PC-3 (cell line): ENCODE data around the gene ZNF502. TPM values are rescaled to one million over a fixed set of nuclear protein-coding genes. Genes with fewer than 3 reads are reported as not detected.

ENCODE experiments used
- ATAC-seq: fragments of 200-7000 bp; cut with Tn5 transposase; 2 replicates; pipeline ENCODE4 v1.9.1; 2020; ENCODE audit warnings: mild to moderate bottlenecking, moderate library complexity
- BruUV-seq: library from RNA; stranded (reverse); fragments of 400-500 nt; replicated peaks from 2 replicates; lab custom pipeline; 2021; lab: Mats Ljungman, UMichigan
- CTCF ChIA-PET: fragments of 300-600 bp; sonication (Branson Sonifier 250); formaldehyde crosslinking; loops from one replicate; lab custom pipeline; 2022; ENCODE audit warnings: antibody characterized with exemption; lab: Charles Lee
- POLR2A ChIA-PET: fragments of 300-600 bp; sonication (Branson Sonifier 250); formaldehyde crosslinking; loops from one replicate; lab custom pipeline; 2022; ENCODE audit warnings: antibody characterized with exemption; ENCODE audit not compliant: unreplicated experiment; lab: Charles Lee
- DNase-seq: peaks from one replicate; pipeline ENCODE4 v3.0.0-alpha.2; 2015
- H2AFZ ChIP-seq: fragments of 300-600 bp; sonication (generic); 2 replicates; pipeline ENCODE4 v1.6.0; 2016; ENCODE audit warnings: antibody characterized with exemption, low read length
- H3F3A ChIP-seq: fragments of 300-600 bp; sonication (generic); one replicate; pipeline ENCODE4 v1.6.0; 2017; ENCODE audit warnings: antibody characterized with exemption, low read length, control low read depth, mild to moderate bottlenecking; ENCODE audit not compliant: unreplicated experiment
- H3K27ac ChIP-seq: fragments of 300-600 bp; sonication (generic); 2 replicates; pipeline ENCODE4 v1.5.1; 2016; ENCODE audit warnings: mild to moderate bottlenecking, low read length
- H3K27me3 ChIP-seq: fragments of 300-600 bp; sonication (generic); 2 replicates; pipeline ENCODE4 v1.6.1; 2016; ENCODE audit warnings: low read length, mixed read lengths
- H3K36me3 ChIP-seq: fragments of 300-600 bp; sonication (generic); 2 replicates; pipeline ENCODE4 v1.6.1; 2016; ENCODE audit warnings: low read depth, mixed run types, low read length, mixed read lengths
- H3K4me1 ChIP-seq: fragments of 300-600 bp; sonication (generic); 2 replicates; pipeline ENCODE4 v1.5.1; 2016; ENCODE audit warnings: low read length; ENCODE audit not compliant: insufficient read depth
- H3K4me2 ChIP-seq: fragments of 300-600 bp; sonication (generic); 2 replicates; pipeline ENCODE4 v1.6.0; 2016; ENCODE audit warnings: low read length
- H3K4me3 ChIP-seq: fragments of 300-600 bp; sonication (generic); 2 replicates; pipeline ENCODE4 v1.5.1; 2016; ENCODE audit warnings: mild to moderate bottlenecking, low read length, mixed read lengths
- H3K79me2 ChIP-seq: fragments of 300-600 bp; sonication (generic); 2 replicates; pipeline ENCODE4 v1.6.1; 2017; ENCODE audit warnings: low read length, mixed read lengths
- H3K9ac ChIP-seq: fragments of 300-600 bp; sonication (generic); 2 replicates; pipeline ENCODE4 v1.6.0; 2016; ENCODE audit warnings: mild to moderate bottlenecking, low read length
- H3K9me2 ChIP-seq: fragments of 300-600 bp; sonication (generic); replicated peaks from 2 replicates; pipeline ENCODE4 v1.6.1; 2016; ENCODE audit warnings: mixed run types, low read length, mixed read lengths
- H3K9me3 ChIP-seq: fragments of 300-600 bp; sonication (generic); 2 replicates; pipeline ENCODE4 v1.6.1; 2016; ENCODE audit warnings: low read length, mixed read lengths
- H4K20me1 ChIP-seq: fragments of 300-600 bp; sonication (generic); 2 replicates; pipeline ENCODE4 v1.6.1; 2016; ENCODE audit warnings: low read length, mixed read lengths
- EZH2 ChIP-seq: fragments of 300-600 bp; sonication (generic); IDR thresholded peaks from one replicate; pipeline ENCODE4 v1.6.1; 2017; ENCODE audit warnings: antibody characterized with exemption, mild to moderate bottlenecking, low read length; ENCODE audit not compliant: unreplicated experiment
- EZH2phosphoT487 ChIP-seq: fragments of 300-600 bp; sonication (generic); IDR thresholded peaks from 2 replicates; pipeline ENCODE4 v1.6.1; 2018; ENCODE audit warnings: mild to moderate bottlenecking, antibody characterized with exemption, low read length, borderline replicate concordance
- intact Hi-C: fragments of 100-400 bp; cut with micrococcal nuclease; formaldehyde crosslinking; loops from 2 replicates; pipeline ENCODE4 v1.9.0; 2023
- total RNA-seq: library from RNA; depleted of rRNA; stranded (reverse); fragments of >200 nt; gene quantifications from 2 replicates; pipeline ENCODE4 v1.2.3, GENCODE V29; 2014
- TF ChIP-seq, protein P1 (sequence below): fragments of 300-600 bp; sonication (generic); conservative IDR thresholded peaks from 2 replicates; pipeline ENCODE4 v1.5.1; 2017; ENCODE audit warnings: antibody characterized with exemption, low read depth, mild to moderate bottlenecking, low read length

Gene ZNF502
- total RNA-seq, 1 experiment from 2014 or later = not detected

DNA sequence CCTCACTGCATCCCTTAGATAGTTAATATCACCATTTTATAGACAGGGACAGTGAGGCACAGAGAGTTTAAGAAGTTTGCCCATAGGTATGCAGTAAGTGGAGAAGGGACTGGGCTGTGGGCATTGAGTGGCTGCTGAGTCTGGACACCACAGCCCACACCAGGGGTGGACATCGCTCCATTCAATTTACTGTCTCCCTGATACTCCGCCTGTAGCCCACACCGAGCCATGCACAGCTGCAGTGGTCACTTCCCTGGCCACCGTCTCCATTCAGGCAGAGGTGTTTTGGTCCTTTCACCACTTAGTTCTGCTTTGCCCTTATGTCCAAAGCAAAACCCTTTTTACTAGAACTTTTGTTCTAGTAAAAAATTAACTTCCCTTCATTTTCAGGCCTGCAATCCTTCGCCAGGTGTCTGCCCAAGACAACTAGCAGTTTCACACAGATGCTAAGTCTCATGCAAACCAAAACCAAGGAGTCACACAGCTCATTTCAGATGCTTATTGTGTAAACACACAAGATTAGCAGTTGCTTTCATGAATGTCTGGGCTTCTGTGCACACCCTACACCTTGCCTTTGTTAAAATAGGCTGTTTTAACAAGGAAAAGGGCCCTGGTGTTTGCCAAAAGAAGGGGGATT, 33.9 kb upstream of the ZNF502 start:
- CTCF ChIA-PET = no interaction called here
- no peaks in the 10 kb centered on the region for H3K4me1 ChIP-seq
- TF ChIP-seq EZH2phosphoT487 = no peak
- no peak for TF ChIP-seq EZH2
- TF ChIP-seq, protein P1, sequence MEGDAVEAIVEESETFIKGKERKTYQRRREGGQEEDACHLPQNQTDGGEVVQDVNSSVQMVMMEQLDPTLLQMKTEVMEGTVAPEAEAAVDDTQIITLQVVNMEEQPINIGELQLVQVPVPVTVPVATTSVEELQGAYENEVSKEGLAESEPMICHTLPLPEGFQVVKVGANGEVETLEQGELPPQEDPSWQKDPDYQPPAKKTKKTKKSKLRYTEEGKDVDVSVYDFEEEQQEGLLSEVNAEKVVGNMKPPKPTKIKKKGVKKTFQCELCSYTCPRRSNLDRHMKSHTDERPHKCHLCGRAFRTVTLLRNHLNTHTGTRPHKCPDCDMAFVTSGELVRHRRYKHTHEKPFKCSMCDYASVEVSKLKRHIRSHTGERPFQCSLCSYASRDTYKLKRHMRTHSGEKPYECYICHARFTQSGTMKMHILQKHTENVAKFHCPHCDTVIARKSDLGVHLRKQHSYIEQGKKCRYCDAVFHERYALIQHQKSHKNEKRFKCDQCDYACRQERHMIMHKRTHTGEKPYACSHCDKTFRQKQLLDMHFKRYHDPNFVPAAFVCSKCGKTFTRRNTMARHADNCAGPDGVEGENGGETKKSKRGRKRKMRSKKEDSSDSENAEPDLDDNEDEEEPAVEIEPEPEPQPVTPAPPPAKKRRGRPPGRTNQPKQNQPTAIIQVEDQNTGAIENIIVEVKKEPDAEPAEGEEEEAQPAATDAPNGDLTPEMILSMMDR = no peak

DNA sequence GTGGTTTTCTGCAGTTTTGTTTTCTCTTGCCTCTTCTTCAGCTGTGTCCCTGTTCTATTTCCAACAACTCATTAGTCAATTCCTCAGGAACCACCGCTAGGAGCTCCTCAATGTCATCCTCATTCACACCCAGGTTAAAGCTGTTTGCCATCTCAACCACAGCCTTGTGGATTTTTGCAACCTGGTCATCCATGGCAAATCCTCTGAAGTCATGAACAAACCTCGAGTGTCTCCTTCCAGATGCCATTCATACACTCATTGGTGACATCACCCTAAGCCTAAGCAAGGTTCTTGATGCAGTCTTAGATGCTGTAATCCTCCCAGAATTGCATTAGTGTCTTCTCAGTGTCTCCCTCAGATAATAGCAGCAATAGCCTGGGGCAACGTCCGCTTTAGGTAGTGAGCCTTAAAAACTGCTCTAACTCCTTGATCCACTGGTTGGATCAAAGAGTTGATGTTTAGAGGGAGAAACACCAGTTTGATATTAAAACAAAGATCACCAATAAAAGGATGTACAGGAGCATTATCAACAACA, 31.5 kb upstream of the ZNF502 start:
- Histone ChIP-seq H3K27ac (no peak overlapping the region), H3K27me3 (no peaks in the 10 kb centered on the region), H3K9ac (no peak overlapping the region), H3K36me3 (no peaks in the 10 kb centered on the region), H4K20me1 (no peaks in the 10 kb centered on the region), H3K9me2 (no peaks in the 10 kb centered on the region), H3K4me3 (no peak overlapping the region), H3K9me3 (0 out of 2 replicates have a peak, but pooled peaks cover 3% of the 10 kb centered on the region), H3K79me2 (no peaks in the 10 kb centered on the region), H3K4me2 (no peak overlapping the region), H3K4me1 (no peaks in the 10 kb centered on the region), H2AFZ (no peak overlapping the region), H3F3A (no peaks in the 10 kb centered on the region)
- BruUV-seq = no TSS peak
- CTCF ChIA-PET = no interaction called here
- ATAC-seq (no peak), DNase-seq (no peak)
- TF ChIP-seq, protein P1 = no peak
- no peak for TF ChIP-seq EZH2
- no peak for TF ChIP-seq EZH2phosphoT487
- POLR2A ChIA-PET = no interaction called here
- intact Hi-C loops = no loop called here

More for the DNA sequence above, 33.9 kb upstream of the ZNF502 start:
- POLR2A ChIA-PET = no interaction called here
- ATAC-seq (no peak), DNase-seq (no peak)
- intact Hi-C loops = no loop called here
- H3K36me3 ChIP-seq = no peaks in the 10 kb centered on the region
- BruUV-seq = no TSS peak
- 0 out of 2 replicates have a peak, but pooled peaks cover 3% of the 10 kb centered on the region for H3K9me3 ChIP-seq
- H4K20me1 ChIP-seq = no peaks in the 10 kb centered on the region
- H3K9me2 ChIP-seq = no peaks in the 10 kb centered on the region
- no peak overlapping the region for H2AFZ ChIP-seq
- no peak overlapping the region for H3K9ac ChIP-seq
- H3K4me3 ChIP-seq = no peak overlapping the region
- no peaks in the 10 kb centered on the region for H3K27me3 ChIP-seq
- H3K4me2 ChIP-seq = no peak overlapping the region
- H3K79me2 ChIP-seq = no peaks in the 10 kb centered on the region
- no peak overlapping the region for H3K27ac ChIP-seq
- no peaks in the 10 kb centered on the region for H3F3A ChIP-seq

DNA sequence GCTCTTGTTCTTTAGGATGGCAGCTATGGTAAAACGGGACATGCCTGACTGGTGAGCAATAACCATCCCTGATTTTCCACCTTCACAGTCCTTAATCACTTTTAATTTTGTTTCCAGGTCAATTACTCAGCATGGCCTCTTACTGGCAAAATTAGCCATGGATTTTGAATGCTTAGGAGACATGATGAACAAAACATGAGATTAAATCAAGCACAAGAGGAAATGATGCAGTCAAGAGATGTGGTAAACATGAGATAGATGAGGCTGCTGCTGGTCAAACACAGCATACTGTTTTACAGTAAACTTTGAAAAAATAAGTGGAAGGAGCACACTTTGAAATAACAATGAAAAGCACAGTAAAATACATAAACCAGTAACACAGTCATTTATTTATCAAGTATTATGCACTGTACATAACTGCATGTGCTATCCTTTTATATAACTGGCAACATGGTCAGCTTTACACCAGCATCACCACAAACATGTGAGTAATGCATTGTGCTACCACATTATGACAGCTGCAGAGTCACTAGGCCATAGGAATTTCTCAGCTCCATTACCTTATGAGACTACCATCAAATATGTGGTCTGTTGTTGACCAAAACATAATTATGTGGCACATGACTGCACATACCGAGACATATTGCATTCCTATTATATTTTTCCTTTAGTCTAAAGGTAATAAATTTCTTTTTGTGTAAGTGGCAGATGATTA, 30.1 kb upstream of the ZNF502 start:
- Histone ChIP-seq H3K79me2 (no peaks in the 10 kb centered on the region), H3K9ac (no peak overlapping the region), H3K4me2 (no peak overlapping the region), H3K36me3 (no peaks in the 10 kb centered on the region), H3F3A (no peaks in the 10 kb centered on the region), H3K4me1 (no peaks in the 10 kb centered on the region), H4K20me1 (no peaks in the 10 kb centered on the region), H3K27me3 (no peaks in the 10 kb centered on the region), H3K9me2 (no peaks in the 10 kb centered on the region), H3K9me3 (0 out of 2 replicates have a peak, but pooled peaks cover 8% of the 10 kb centered on the region), H3K4me3 (no peak overlapping the region), H3K27ac (no peak overlapping the region), H2AFZ (no peak overlapping the region)
- intact Hi-C loops = no loop called here
- ChIA-PET CTCF (no interaction called here), POLR2A (no interaction called here)
- TF ChIP-seq, protein P1 = no peak
- TF ChIP-seq EZH2 = no peak
- no peak for TF ChIP-seq EZH2phosphoT487
- ATAC-seq = no peak
- no TSS peak for BruUV-seq
- peak; percentile 17 for DNase-seq
